IPS-15b (cell line): ENCODE results near the gene SASH1.

Source experiments
- H3K27me3 ChIP-seq: one replicate; pipeline ENCODE4 v1.6.1; 2013; ENCODE audit warnings: low read length; ENCODE audit not compliant: control insufficient read depth, insufficient read depth
- H3K36me3 ChIP-seq: one replicate; pipeline ENCODE4 v1.6.1; 2013; ENCODE audit warnings: low read length; ENCODE audit not compliant: control insufficient read depth, insufficient read depth
- H3K4me1 ChIP-seq: one replicate; pipeline ENCODE4 v1.6.1; 2013; ENCODE audit warnings: mild to moderate bottlenecking, low read length; ENCODE audit not compliant: control insufficient read depth, insufficient read depth
- H3K4me3 ChIP-seq: one replicate; pipeline ENCODE4 v1.5.1; 2013; ENCODE audit warnings: low read depth, low read length
- H3K9ac ChIP-seq: one replicate; pipeline ENCODE4 v1.6.1; 2013; ENCODE audit warnings: low read depth, mild to moderate bottlenecking, low read length
- H3K9me3 ChIP-seq: one replicate; pipeline ENCODE4 v1.6.1; 2013; ENCODE audit warnings: mild to moderate bottlenecking, low read length; ENCODE audit not compliant: control insufficient read depth, insufficient read depth

The SASH1 gene

GRCh38 chr6:148455674-148456558, 113.3 kb downstream of the SASH1 start:
- Histone ChIP-seq H3K9me3 (no peaks in the 10 kb centered on the region), H3K4me3 (no peak overlapping the region), H3K9ac (no peak overlapping the region), H3K4me1 (no peaks in the 10 kb centered on the region), H3K27me3 (no peaks in the 10 kb centered on the region), H3K36me3 (no peaks in the 10 kb centered on the region)

- Histone ChIP-seq H3K4me3 (no peak overlapping the region), H3K27me3 (no peaks in the 10 kb centered on the region), H3K9me3 (no peaks in the 10 kb centered on the region), H3K4me1 (no peaks in the 10 kb centered on the region), H3K36me3 (no peaks in the 10 kb centered on the region), H3K9ac (no peak overlapping the region)
Observed at GRCh38 chr6:148457137-148457842, 114.7 kb downstream of the SASH1 start.

GRCh38 chr6:148457843-148458159, 115.2 kb downstream of the SASH1 start:
- Histone ChIP-seq H3K36me3 (no peaks in the 10 kb centered on the region), H3K4me3 (no peak overlapping the region), H3K27me3 (no peaks in the 10 kb centered on the region), H3K4me1 (no peaks in the 10 kb centered on the region), H3K9ac (no peak overlapping the region), H3K9me3 (no peaks in the 10 kb centered on the region)

- Histone ChIP-seq H3K4me3 (no peak overlapping the region), H3K4me1 (peaks cover under 1% of the 10 kb centered on the region), H3K27me3 (no peaks in the 10 kb centered on the region), H3K9ac (no peak overlapping the region), H3K36me3 (no peaks in the 10 kb centered on the region), H3K9me3 (no peaks in the 10 kb centered on the region)
Observed at GRCh38 chr6:148459238-148459637, 116.6 kb downstream of the SASH1 start.

- H3K4me3 ChIP-seq: no peak overlapping the region
- no peaks in the 10 kb centered on the region for H3K9me3 ChIP-seq
- H3K27me3 ChIP-seq: no peaks in the 10 kb centered on the region
- peaks cover 5% of the 10 kb centered on the region for H3K4me1 ChIP-seq
- no peaks in the 10 kb centered on the region for H3K36me3 ChIP-seq
- no peak overlapping the region for H3K9ac ChIP-seq
Observed at GRCh38 chr6:148460876-148461646, 118.4 kb downstream of the SASH1 start.

- Histone ChIP-seq H3K9ac (no peak overlapping the region), H3K27me3 (no peaks in the 10 kb centered on the region), H3K4me1 (peaks cover 5% of the 10 kb centered on the region), H3K4me3 (no peak overlapping the region), H3K9me3 (no peaks in the 10 kb centered on the region), H3K36me3 (no peaks in the 10 kb centered on the region)
Observed at GRCh38 chr6:148461986-148462577, 119.4 kb downstream of the SASH1 start.

- Histone ChIP-seq H3K9ac (no peak overlapping the region), H3K4me3 (no peak overlapping the region), H3K9me3 (no peaks in the 10 kb centered on the region), H3K36me3 (no peaks in the 10 kb centered on the region), H3K4me1 (peaks cover 5% of the 10 kb centered on the region), H3K27me3 (no peaks in the 10 kb centered on the region)
Observed at GRCh38 chr6:148463671-148464070, 121.0 kb downstream of the SASH1 start.

- Histone ChIP-seq H3K4me1 (peaks cover 5% of the 10 kb centered on the region), H3K9ac (no peak overlapping the region), H3K9me3 (no peaks in the 10 kb centered on the region), H3K4me3 (no peak overlapping the region), H3K27me3 (no peaks in the 10 kb centered on the region), H3K36me3 (no peaks in the 10 kb centered on the region)
Observed at GRCh38 chr6:148464319-148465010, 121.8 kb downstream of the SASH1 start.

- H3K36me3 ChIP-seq: no peaks in the 10 kb centered on the region
- no peak overlapping the region for H3K4me3 ChIP-seq
- no peaks in the 10 kb centered on the region for H3K27me3 ChIP-seq
- H3K4me1 ChIP-seq: peaks cover 5% of the 10 kb centered on the region
- H3K9ac ChIP-seq: no peak overlapping the region
- no peaks in the 10 kb centered on the region for H3K9me3 ChIP-seq
Observed at GRCh38 chr6:148465011-148465335, 122.3 kb downstream of the SASH1 start.

- no peaks in the 10 kb centered on the region for H3K9me3 ChIP-seq
- H3K9ac ChIP-seq: no peak overlapping the region
- peaks cover 5% of the 10 kb centered on the region for H3K4me1 ChIP-seq
- H3K27me3 ChIP-seq: no peaks in the 10 kb centered on the region
- no peaks in the 10 kb centered on the region for H3K36me3 ChIP-seq
- no peak overlapping the region for H3K4me3 ChIP-seq
Observed at GRCh38 chr6:148465670-148466069, 123.0 kb downstream of the SASH1 start.

GRCh38 chr6:148466158-148466557, 123.5 kb downstream of the SASH1 start:
- Histone ChIP-seq H3K9ac (no peak overlapping the region), H3K9me3 (no peaks in the 10 kb centered on the region), H3K4me3 (no peak overlapping the region), H3K27me3 (no peaks in the 10 kb centered on the region), H3K4me1 (peaks cover 7% of the 10 kb centered on the region), H3K36me3 (no peaks in the 10 kb centered on the region)
